HG02970 (cell line): Measurements from ENCODE around the gene SELPLG.
"Not testable (repeated sequence)": the region's sequence is repeated elsewhere in the genome, so short reads cannot be mapped to it uniquely, and the experiment has no call there.

Source experiments
- ATAC-seq: cut with Tn5 transposase; IDR thresholded peaks from one replicate; pipeline ENCODE4 v1.9.1; 2021; ENCODE audit warnings: mild to moderate bottlenecking, moderate library complexity, moderate number of reproducible peaks; ENCODE audit not compliant: unreplicated experiment, low FRiP score

Gene SELPLG, protein sequence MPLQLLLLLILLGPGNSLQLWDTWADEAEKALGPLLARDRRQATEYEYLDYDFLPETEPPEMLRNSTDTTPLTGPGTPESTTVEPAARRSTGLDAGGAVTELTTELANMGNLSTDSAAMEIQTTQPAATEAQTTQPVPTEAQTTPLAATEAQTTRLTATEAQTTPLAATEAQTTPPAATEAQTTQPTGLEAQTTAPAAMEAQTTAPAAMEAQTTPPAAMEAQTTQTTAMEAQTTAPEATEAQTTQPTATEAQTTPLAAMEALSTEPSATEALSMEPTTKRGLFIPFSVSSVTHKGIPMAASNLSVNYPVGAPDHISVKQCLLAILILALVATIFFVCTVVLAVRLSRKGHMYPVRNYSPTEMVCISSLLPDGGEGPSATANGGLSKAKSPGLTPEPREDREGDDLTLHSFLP

GRCh38 chr12:108633534-108634248 lies at the start of gene SELPLG:
Gene SELPLG (minus strand): TSS chr12:108633894. CDS start chr12:108624307, 9,587 bp downstream.
- ATAC-seq: peak; percentile 49

GRCh38 chr12:108681317-108681716 lies 47.6 kb upstream of the SELPLG start:
- ATAC-seq: no peak

- ATAC-seq: no peak
These were observed 45.5 kb upstream of the SELPLG start for GRCh38 chr12:108679106-108679681.

- ATAC-seq: no peak
These were observed 44.5 kb upstream of the SELPLG start for GRCh38 chr12:108678104-108678730.

GRCh38 chr12:108677381-108677780 lies 43.7 kb upstream of the SELPLG start:
- no peak for ATAC-seq

GRCh38 chr12:108676707-108677106 lies 43.0 kb upstream of the SELPLG start:
- no peak for ATAC-seq

GRCh38 chr12:108675792-108676191 lies 42.1 kb upstream of the SELPLG start:
- no peak for ATAC-seq

- no peak for ATAC-seq
These were observed 38.4 kb upstream of the SELPLG start for GRCh38 chr12:108672054-108672453.

GRCh38 chr12:108671110-108671509 lies 37.4 kb upstream of the SELPLG start:
- no peak for ATAC-seq

GRCh38 chr12:108670066-108670631 lies 36.5 kb upstream of the SELPLG start:
- no peak for ATAC-seq

GRCh38 chr12:108668542-108668941 lies 34.8 kb upstream of the SELPLG start:
- no peak for ATAC-seq

GRCh38 chr12:108668063-108668462 lies 34.4 kb upstream of the SELPLG start:
- no peak for ATAC-seq

- no peak for ATAC-seq
These were observed 33.7 kb upstream of the SELPLG start for GRCh38 chr12:108667349-108667748.

GRCh38 chr12:108666401-108666881 lies 32.7 kb upstream of the SELPLG start:
- no peak for ATAC-seq

DNA sequence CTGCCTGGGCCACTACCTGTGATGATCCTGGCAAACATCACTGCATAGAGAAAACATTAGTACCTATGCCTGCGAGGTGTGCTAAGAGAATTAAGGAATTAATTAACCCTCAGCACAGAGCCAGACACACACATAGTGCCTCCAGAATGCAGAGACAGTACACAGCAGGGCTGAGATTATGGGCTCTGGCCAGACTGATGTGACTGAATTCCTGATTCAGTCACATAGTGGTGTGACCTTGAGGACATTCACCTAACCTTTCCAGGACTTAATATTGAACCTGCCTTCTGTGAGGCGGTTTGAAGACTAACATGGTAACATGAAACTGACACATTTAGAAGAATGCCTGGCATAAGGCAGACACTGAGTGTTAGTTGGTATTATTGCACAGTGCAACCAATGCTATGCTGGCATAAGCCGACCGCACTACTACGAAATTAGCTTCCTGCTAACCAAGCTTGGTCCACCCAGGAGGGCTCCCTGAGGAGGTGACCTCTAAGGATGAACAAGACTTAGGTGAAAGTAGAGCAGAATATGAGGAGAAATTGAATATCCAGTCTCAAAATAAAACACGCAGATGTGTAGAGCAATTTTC lies 32.0 kb upstream of the SELPLG start:
- ATAC-seq: no peak

GRCh38 chr12:108664338-108665258 lies 30.9 kb upstream of the SELPLG start:
- peak; percentile 57 for ATAC-seq

DNA sequence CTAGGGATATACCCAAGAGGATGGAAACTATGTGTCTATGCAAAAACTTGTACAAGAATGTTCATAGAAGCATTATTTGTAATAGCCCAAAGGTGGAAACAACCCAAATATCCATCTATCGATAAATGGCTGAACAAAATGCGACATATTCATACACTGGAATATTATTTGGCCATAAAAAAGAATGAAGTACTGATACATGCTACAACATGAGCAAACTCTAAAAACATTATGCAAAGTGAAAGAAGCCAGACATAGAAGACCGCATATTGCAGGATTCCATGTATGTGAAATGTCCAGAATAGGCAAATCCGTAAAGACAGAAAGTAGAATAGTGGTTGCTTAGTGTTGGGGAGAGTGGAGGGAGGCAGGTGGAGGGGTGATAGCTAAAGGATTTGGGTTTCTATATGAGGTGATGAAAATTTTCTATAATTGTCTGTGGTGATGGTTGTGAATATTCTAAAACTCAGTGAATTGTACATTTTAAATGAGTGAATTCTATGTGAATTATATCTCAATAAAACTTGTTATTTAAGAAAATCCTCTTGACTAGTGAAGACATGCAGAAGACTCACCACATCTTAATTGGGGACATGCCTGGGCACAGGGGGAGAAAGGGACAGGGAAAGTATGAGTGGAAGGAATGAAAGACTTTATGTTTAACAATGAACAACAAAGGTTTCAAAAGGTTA lies 29.8 kb upstream of the SELPLG start:
- ATAC-seq: no peak

DNA sequence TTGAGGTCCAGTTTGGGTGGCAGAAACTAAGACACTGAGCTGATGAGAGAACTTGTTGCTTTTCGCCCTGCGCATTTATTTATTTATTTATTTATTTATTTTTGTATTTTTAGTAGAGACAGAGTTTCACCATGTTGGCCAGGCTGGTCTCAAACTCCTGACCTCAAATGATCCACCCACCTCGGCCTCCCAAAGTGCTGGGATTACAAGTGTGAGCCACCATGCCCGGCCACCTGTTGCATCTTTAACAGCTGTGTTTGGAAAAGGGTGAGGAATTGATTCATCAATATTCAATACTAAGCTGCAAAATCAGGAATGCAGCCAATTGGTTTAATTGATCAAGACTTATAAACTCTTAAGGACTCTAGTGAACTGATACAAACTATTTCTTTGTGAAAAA lies 24.4 kb upstream of the SELPLG start:
- ATAC-seq: not testable (repeated sequence)
